ENCODE results near the gene ASPG.

The ASPG gene

GRCh38 chr14:104111301-104112112, 26.0 kb downstream of the ASPG start:
- H3K4me3 ChIP-seq: no peak overlapping the region
- no peak overlapping the region for H3K27ac ChIP-seq
- no peak for DNase-seq (ENCODE audit: low spot score)
- TF ChIP-seq, protein P1, sequence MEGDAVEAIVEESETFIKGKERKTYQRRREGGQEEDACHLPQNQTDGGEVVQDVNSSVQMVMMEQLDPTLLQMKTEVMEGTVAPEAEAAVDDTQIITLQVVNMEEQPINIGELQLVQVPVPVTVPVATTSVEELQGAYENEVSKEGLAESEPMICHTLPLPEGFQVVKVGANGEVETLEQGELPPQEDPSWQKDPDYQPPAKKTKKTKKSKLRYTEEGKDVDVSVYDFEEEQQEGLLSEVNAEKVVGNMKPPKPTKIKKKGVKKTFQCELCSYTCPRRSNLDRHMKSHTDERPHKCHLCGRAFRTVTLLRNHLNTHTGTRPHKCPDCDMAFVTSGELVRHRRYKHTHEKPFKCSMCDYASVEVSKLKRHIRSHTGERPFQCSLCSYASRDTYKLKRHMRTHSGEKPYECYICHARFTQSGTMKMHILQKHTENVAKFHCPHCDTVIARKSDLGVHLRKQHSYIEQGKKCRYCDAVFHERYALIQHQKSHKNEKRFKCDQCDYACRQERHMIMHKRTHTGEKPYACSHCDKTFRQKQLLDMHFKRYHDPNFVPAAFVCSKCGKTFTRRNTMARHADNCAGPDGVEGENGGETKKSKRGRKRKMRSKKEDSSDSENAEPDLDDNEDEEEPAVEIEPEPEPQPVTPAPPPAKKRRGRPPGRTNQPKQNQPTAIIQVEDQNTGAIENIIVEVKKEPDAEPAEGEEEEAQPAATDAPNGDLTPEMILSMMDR (IDR thresholded peaks at IDR 0.05): no peak

DNA sequence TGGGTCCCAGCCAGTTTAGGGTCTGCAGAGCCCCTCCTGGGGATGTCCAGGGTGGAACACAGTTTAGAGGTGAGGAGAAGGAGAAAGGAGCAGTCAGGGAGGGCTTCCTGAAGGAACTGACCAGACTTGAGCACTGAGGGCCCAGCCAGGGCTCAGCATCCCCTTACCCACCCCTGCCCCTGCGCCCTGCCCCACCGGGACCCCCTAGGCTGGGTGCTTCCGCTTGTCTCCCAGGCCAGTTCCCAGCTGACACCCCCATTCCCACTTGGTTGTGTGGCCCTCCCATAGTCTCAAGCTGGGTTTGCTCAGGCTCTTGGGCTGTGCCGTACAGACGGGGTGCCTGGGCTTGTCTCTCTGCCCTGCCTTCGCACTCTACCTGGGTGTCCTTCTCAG, 26.6 kb downstream of the ASPG start:
- TF ChIP-seq, protein P1 (IDR thresholded peaks at IDR 0.05): no peak
- no peak overlapping the region for H3K27ac ChIP-seq
- DNase-seq (ENCODE audit: low spot score): no peak
- H3K4me3 ChIP-seq: no peak overlapping the region

DNA sequence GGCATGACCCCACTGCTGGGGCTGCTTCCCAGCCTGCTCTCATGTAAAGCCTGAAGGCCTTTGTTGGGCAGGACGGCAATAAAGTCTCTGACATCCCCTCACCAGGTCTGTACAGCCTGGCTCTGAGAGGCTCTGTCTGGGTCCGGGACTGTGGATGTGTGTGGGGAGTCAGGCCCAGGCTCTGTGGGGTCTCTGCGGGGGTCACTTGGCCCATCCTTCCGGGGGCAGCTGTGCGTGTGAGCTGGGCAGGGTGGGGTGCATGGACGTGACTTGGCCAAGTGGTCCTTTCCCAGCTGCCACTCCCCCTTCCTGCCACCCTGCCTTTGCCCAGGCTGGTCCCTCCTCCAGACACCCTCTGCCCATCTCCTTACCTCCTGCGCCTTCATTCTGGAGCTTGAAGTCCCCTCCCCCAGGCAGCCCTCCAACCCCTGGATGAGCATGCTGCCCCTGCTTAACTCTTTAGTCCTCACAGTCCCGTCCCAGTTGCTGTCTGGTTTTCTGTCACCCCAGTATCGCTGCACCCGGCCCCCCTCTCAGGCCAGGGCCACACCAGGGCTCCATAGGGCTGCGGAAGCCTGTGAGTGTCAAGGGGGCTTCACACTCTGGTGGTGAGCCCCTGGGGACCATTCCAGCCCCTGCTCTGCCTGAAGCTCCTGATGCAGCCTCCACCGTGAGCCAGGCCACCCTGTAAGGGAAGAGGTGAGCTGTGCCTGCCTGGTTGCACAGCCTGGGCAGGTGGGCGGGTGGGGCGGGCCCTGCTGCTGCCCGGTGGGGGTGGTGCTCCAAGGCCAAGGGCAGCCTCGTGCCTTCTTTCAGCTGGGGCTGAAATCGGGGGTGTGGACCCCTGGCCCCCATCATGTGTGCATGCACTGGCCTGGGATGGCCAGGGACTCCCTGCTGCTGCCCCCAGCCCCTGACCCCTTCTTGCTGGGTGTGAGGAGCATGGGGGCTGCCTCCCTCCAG, 27.4 kb downstream of the ASPG start:
- no peak for DNase-seq (ENCODE audit: low spot score)
- TF ChIP-seq, protein P1 (IDR thresholded peaks at IDR 0.05): no peak
- H3K4me3 ChIP-seq: no peak overlapping the region
- H3K27ac ChIP-seq: no peak overlapping the region

DNA sequence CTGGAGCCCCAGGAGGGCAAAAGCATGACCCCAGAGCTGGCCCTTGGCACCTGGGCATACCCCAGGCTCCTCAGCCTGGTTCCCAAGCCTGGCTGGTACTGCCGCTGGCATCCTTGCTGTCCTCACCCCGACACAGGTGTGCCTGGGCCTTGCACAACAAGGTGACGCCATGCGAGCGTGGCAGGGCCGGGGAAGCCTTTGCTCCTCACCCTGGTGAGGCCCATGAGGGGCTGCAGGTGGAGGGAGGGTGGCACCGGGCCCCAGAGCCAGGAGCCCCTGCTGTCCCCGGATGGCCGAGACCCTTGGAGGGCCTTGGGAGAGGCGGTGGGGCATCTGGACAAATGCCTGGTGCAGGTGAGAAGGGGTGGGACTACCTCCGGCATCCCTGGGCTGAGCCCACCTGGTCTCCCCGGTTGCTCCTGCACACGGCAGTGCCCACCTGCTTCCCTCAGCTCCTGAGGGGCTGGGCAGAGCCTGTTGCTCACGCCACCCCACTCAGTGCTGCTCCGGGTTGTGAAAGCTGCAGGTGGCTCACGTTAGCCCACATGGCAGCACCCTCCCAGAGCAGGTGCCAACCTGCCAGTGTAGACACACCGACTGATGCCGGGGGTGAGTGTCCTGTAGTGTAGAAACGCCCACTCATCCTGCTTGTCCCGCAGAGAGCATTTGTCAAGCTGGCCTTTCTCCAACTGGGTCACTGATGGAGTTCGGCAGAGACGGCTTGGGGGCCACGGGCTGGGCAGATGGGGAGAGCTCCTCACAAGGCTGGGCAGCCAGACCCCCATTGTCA, 28.3 kb downstream of the ASPG start:
- no peak overlapping the region for H3K27ac ChIP-seq
- TF ChIP-seq, protein P1 (IDR thresholded peaks at IDR 0.05): no peak
- DNase-seq (ENCODE audit: low spot score): no peak
- no peak overlapping the region for H3K4me3 ChIP-seq

- Histone ChIP-seq H3K4me3 (no peak overlapping the region), H3K27ac (no peak overlapping the region)
- TF ChIP-seq, protein P1 (IDR thresholded peaks at IDR 0.05): no peak
- DNase-seq (ENCODE audit: low spot score): no peak
These were observed 29.1 kb downstream of the ASPG start for GRCh38 chr14:104114421-104115130.

DNA sequence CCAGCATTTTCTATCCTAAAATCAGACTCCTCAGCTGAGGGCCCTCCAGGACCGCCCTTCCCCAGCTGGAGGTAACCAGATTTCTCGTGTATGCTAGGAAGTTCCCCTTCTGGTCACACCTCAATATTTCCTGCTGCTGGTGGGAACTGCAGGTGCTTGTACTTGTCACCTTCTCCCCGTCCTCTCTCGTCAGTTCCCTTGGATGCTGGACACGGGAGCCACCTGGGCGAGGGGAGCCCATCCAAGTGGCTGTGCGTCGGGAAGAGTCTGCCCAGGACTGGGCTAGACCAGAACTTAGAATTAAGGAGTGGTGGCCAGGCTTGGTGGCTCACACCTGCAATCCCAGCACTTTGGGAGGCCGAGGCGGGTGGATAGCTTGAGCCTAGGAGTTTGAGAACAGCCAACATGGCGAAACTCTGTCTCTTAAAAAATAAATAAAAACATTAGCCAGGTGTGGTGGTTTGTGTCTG, 29.7 kb downstream of the ASPG start:
- DNase-seq (ENCODE audit: low spot score): no peak
- TF ChIP-seq, protein P1 (IDR thresholded peaks at IDR 0.05): no peak
- Histone ChIP-seq H3K4me3 (no peak overlapping the region), H3K27ac (no peak overlapping the region)
